PFSK-1 (cell line): ENCODE measurements around the gene CMYA5.

Source experiments
- FOXP2 ChIP-seq: optimal IDR thresholded peaks from 2 replicates; pipeline ENCODE3; 2011; ENCODE audit warnings: borderline replicate concordance, control low read depth, inconsistent platforms; ENCODE audit not compliant: insufficient read depth; ENCODE audit errors: extremely low read length, extremely low read depth
- SIN3A ChIP-seq: IDR thresholded peaks from 2 replicates; pipeline ENCODE4 v1.6.1; 2012; ENCODE audit warnings: mild to moderate bottlenecking, low read length, moderate library complexity, borderline replicate concordance; ENCODE audit not compliant: insufficient read depth
- TAF1 ChIP-seq: IDR thresholded peaks from 2 replicates; pipeline ENCODE4 v1.6.1; 2012; ENCODE audit warnings: low read length, control low read depth, borderline replicate concordance; ENCODE audit not compliant: insufficient read depth

GRCh38 chr5:79746642-79747569 is 57.3 kb downstream of the CMYA5 start:
- no peak for TF ChIP-seq TAF1
- TF ChIP-seq FOXP2: no peak
- no peak for TF ChIP-seq SIN3A
